Measurements from ENCODE around the gene RIBC1. TPM values are rescaled to one million over a fixed set of nuclear protein-coding genes. Genes with fewer than 3 reads are reported as not detected.

The RIBC1 gene
- total and polyA plus RNA-seq, 2 donors: 0.32 to 1.3 TPM

Small RNAs within 50 kb of the gene (small RNA-seq; reads per million reads assigned to genes)
- 0.12 reads per million for gene MIR6857
- not detected for gene VTRNA3-1P

Other genes starting within 250 kb of the RIBC1 start
- 76.7 TPM for gene KDM5C, start 197.7 kb upstream of the RIBC1 start, total RNA-seq
- 33.1 TPM for gene KDM5C, start 197.7 kb upstream of the RIBC1 start, polyA plus RNA-seq
- gene IQSEC2, start 141.3 kb upstream of the RIBC1 start, total RNA-seq: 6.6 TPM
- 15.7 TPM for gene IQSEC2, start 141.3 kb upstream of the RIBC1 start, polyA plus RNA-seq
- gene SMC1A, start 219 bp upstream of the RIBC1 start, total RNA-seq: 15.2 TPM
- 26.1 TPM for gene SMC1A, start 219 bp upstream of the RIBC1 start, polyA plus RNA-seq
- 28.7 TPM for gene HSD17B10, start 11.5 kb downstream of the RIBC1 start, total RNA-seq
- 90.4 TPM for gene HSD17B10, start 11.5 kb downstream of the RIBC1 start, polyA plus RNA-seq

Measured in urinary bladder (tissue), 2 donors.